ENCODE measurements around the gene ENTPD1. TPM values are rescaled to one million over a fixed set of nuclear protein-coding genes. Genes with fewer than 3 reads are reported as not detected.

ENTPD1 gene
- total and polyA plus RNA-seq, 9 of the 15 experiments (the other 6 are each of a cell fraction or from before 2014, with no cell fraction given) = 0.07 to 1.5 (median 0.37) TPM

DNA sequence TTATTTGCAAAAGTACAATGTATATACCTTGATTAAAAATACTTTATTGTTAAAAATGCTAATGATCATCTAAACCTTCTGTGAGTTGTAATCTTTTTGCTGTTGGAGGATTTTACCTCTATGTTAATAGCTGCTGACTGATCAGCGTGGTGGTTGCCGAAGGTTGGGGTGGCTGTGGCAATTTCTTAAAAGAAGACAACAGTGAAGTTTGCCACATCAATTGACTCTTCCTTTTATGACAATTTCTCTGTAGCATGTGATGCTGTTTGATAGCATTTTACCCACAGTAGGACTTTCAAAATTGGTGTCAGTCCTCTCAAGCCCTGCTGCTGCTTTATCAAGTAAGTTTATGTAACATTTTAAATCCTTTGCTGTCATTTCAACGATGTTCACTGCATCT lies 16.9 kb upstream of the ENTPD1 start:
- no peak for FAIRE-seq
- no peaks in the 10 kb centered on the region for H3K9me1 ChIP-seq (ENCODE audit: control insufficient read depth, insufficient read depth, low read length)
- no peaks in the 10 kb centered on the region for H3K4me1 ChIP-seq (replicated peaks in 1 of 2; ENCODE audit: control insufficient read depth in 2 of 2, insufficient read depth in 2 of 2, low read length in 2 of 2)
- ChIA-PET CTCF (ENCODE audit: low intra/inter-chr PET ratio) (no interaction called here), POLR2A (no interaction called here)
- ATAC-seq = no peak
- 2% methylated on average over 3 of the region's 3 CpGs for WGBS (ENCODE audit: insufficient coverage, low coverage, missing lambda C conversion rate)
- H3K27me3 ChIP-seq (ENCODE audit: control insufficient read depth in 2 of 2, insufficient read depth in 2 of 2, low read length in 2 of 2) = no peaks in the 10 kb centered on the region
- H3K4me2 ChIP-seq (ENCODE audit: insufficient read depth, low read length) = no peak overlapping the region
- no peaks in the 10 kb centered on the region for H3K79me2 ChIP-seq (ENCODE audit: control insufficient read depth, insufficient read depth, low read length)
- intact Hi-C loops (cut with micrococcal nuclease) = no loop called here
- BruUV-seq (replicated peaks) = no TSS peak
- H3K4me3 ChIP-seq = no peak overlapping the region
- in situ Hi-C loops (cut with MboI) = no loop called here
- no peak overlapping the region for H3K27ac ChIP-seq (ENCODE audit: extremely low read depth, low read depth, low read length)
- H2AFZ ChIP-seq (ENCODE audit: low read depth, low read length) = no peak overlapping the region
- TF ChIP-seq, protein P1, sequence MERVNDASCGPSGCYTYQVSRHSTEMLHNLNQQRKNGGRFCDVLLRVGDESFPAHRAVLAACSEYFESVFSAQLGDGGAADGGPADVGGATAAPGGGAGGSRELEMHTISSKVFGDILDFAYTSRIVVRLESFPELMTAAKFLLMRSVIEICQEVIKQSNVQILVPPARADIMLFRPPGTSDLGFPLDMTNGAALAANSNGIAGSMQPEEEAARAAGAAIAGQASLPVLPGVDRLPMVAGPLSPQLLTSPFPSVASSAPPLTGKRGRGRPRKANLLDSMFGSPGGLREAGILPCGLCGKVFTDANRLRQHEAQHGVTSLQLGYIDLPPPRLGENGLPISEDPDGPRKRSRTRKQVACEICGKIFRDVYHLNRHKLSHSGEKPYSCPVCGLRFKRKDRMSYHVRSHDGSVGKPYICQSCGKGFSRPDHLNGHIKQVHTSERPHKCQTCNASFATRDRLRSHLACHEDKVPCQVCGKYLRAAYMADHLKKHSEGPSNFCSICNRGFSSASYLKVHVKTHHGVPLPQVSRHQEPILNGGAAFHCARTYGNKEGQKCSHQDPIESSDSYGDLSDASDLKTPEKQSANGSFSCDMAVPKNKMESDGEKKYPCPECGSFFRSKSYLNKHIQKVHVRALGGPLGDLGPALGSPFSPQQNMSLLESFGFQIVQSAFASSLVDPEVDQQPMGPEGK (CRISPR knock-in tag; IDR thresholded peaks at IDR 0.05; ENCODE audit: borderline replicate concordance) = no peak
- no peak for TF ChIP-seq STAT5A (IDR thresholded peaks at IDR 0.05; ENCODE audit: borderline replicate concordance, low read length)
- H3K9me3 ChIP-seq (replicated peaks; ENCODE audit: control insufficient read depth, insufficient read depth, low read depth, low read length) = no peaks in the 10 kb centered on the region
- no peak for DNase-seq (ENCODE audit: extremely low read depth in 1 of 4, low spot score in 3 of 4)
- H4K20me1 ChIP-seq (replicated peaks; ENCODE audit: control insufficient read depth, insufficient read depth, low read length) = no peaks in the 10 kb centered on the region
- H3K36me3 ChIP-seq (ENCODE audit: control insufficient read depth, insufficient read depth, low read length) = no peaks in the 10 kb centered on the region
- no peak overlapping the region for H3K9ac ChIP-seq (ENCODE audit: insufficient read depth in 1 of 2, low read depth in 2 of 2, low read length in 2 of 2)

DNA sequence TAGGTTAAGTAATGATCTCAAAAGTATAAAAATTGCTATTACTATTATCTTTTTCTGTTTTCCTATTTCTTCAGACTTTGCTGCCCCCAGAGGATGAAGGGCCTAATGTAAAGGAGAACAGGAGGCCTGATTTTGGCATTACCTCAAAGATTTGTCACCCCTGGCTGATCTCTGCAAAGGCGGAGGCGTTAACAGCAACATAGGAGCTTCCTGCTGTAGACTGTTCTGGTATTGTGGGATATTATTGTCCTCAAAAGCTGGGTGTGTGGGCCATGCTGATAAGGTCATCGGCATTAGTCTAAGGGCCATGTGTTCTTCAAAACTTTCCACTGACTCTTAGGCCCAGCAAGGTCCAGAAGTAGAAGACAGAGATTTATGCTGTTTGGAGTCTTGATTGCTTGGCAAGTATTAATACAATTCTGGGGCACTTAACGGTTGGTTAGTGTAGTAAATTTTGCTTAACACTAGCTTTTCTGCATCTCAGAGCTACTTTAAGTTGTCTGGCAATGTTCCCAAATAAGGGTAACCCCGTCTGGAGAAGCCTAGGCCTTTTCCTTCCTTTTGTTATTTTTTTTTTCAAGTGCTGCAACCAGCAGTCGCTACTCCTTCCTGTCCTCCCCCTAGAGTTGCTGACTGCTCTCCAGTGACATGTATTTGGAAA lies 14.0 kb upstream of the ENTPD1 start:
- FAIRE-seq (peak; percentile 77), DNase-seq (ENCODE audit: extremely low read depth in 1 of 4, low spot score in 3 of 4) (peak; percentile 17 to 78 (median 42)), ATAC-seq (peak; percentile 95)
- Histone ChIP-seq H3K27ac (ENCODE audit: extremely low read depth, low read depth, low read length) (no peak overlapping the region), H3K4me3 (no peak overlapping the region), H3K9ac (ENCODE audit: insufficient read depth in 1 of 2, low read depth in 2 of 2, low read length in 2 of 2) (no peak overlapping the region), H3K4me2 (ENCODE audit: insufficient read depth, low read length) (no peak overlapping the region), H3K27me3 (ENCODE audit: control insufficient read depth in 2 of 2, insufficient read depth in 2 of 2, low read length in 2 of 2) (no peaks in the 10 kb centered on the region), H3K9me3 (replicated peaks; ENCODE audit: control insufficient read depth, insufficient read depth, low read depth, low read length) (no peaks in the 10 kb centered on the region), H3K4me1 (replicated peaks in 1 of 2; ENCODE audit: control insufficient read depth in 2 of 2, insufficient read depth in 2 of 2, low read length in 2 of 2) (no peaks in the 10 kb centered on the region), H3K79me2 (ENCODE audit: control insufficient read depth, insufficient read depth, low read length) (no peaks in the 10 kb centered on the region), H3K9me1 (ENCODE audit: control insufficient read depth, insufficient read depth, low read length) (no peaks in the 10 kb centered on the region), H4K20me1 (replicated peaks; ENCODE audit: control insufficient read depth, insufficient read depth, low read length) (no peaks in the 10 kb centered on the region), H2AFZ (ENCODE audit: low read depth, low read length) (no peak overlapping the region), H3K36me3 (ENCODE audit: control insufficient read depth, insufficient read depth, low read length) (no peaks in the 10 kb centered on the region)
- WGBS (ENCODE audit: insufficient coverage, low coverage, missing lambda C conversion rate) = 2% methylated on average over 6 of the region's 6 CpGs
- intact Hi-C loops (cut with micrococcal nuclease) (loop anchor here (5.0 kb wide), 2 partner anchors 50 to 100 kb away; partner anchors contain the start of gene TCTN3), in situ Hi-C loops (cut with MboI) (no loop called here)
- ChIA-PET CTCF (ENCODE audit: low intra/inter-chr PET ratio) (no interaction called here), POLR2A (interaction anchor here (0.6 kb wide), 1 partner anchor 15 kb away, joined by 4 read pairs; no protein-coding TSS in a partner anchor)
- no TSS peak for BruUV-seq (replicated peaks)
- TF ChIP-seq, protein P2, sequence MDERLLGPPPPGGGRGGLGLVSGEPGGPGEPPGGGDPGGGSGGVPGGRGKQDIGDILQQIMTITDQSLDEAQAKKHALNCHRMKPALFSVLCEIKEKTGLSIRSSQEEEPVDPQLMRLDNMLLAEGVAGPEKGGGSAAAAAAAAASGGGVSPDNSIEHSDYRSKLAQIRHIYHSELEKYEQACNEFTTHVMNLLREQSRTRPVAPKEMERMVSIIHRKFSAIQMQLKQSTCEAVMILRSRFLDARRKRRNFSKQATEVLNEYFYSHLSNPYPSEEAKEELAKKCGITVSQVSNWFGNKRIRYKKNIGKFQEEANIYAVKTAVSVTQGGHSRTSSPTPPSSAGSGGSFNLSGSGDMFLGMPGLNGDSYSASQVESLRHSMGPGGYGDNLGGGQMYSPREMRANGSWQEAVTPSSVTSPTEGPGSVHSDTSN (CRISPR knock-in tag; IDR thresholded peaks at IDR 0.05; ENCODE audit: low read depth) = no peak
- TF ChIP-seq, protein P2 (tag; conservative IDR thresholded peaks at IDR 0.05; ENCODE audit: low read depth) = peak; percentile 37; the same call in 1 of the 2 replicates
- TF ChIP-seq, protein P3, sequence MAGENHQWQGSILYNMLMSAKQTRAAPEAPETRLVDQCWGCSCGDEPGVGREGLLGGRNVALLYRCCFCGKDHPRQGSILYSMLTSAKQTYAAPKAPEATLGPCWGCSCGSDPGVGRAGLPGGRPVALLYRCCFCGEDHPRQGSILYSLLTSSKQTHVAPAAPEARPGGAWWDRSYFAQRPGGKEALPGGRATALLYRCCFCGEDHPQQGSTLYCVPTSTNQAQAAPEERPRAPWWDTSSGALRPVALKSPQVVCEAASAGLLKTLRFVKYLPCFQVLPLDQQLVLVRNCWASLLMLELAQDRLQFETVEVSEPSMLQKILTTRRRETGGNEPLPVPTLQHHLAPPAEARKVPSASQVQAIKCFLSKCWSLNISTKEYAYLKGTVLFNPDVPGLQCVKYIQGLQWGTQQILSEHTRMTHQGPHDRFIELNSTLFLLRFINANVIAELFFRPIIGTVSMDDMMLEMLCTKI (IDR thresholded peaks at IDR 0.05; ENCODE audit: partially characterized antibody) = no peak
- TF ChIP-seq ARID1B (IDR thresholded peaks at IDR 0.05) (peak; percentile 87), CC2D1A (IDR thresholded peaks at IDR 0.05) (peak; percentile 32; the same call in 1 of the 2 replicates), TCFL5 (CRISPR knock-in tag; conservative IDR thresholded peaks at IDR 0.05) (no peak), MTA2 (IDR thresholded peaks at IDR 0.05; ENCODE audit: low read depth) (peak; percentile 58)

Measured in K562 (cell line).